Measurements from ENCODE around the gene CASKIN1. TPM values are rescaled to one million over a fixed set of nuclear protein-coding genes. Genes with fewer than 3 reads are reported as not detected.

The CASKIN1 gene
- total and polyA plus RNA-seq, 8 donors: 0.15 to 0.73 (median 0.37) TPM; not detected in 4

GRCh38 chr16:2148714-2149629, 47.4 kb downstream of the CASKIN1 start:
- peaks cover 59 to 76% (median 68%) of the 10 kb centered on the region in 4 donors for H3K4me1 ChIP-seq
- peaks cover 8 to 13% (median 12%) of the 10 kb centered on the region in 4 donors for H3K36me3 ChIP-seq
- intact Hi-C loops (cut with DNase I; ENCODE audit: low total_unique reads): no loop called here
- peak overlapping the region; percentile 73 to 97 (median 87) for H3K27ac ChIP-seq
- TF ChIP-seq CTCF (IDR thresholded peaks at IDR 0.05): no peak
- no peak for TF ChIP-seq POLR2AphosphoS5 (IDR thresholded peaks at IDR 0.05)
- peak overlapping the region; percentile 45 to 61 (median 50) for H3K4me3 ChIP-seq
- H3K9me3 ChIP-seq: no peaks in the 10 kb centered on the region
- 1 to 2% (median 2%) methylated on average over 21 to 62 of the region's 62 CpGs for WGBS, 5 donors
- H3K27me3 ChIP-seq: peaks cover 0 to 4% (median 0%) of the 10 kb centered on the region in 3 donors
- peak; percentile 48 to 73 for DNase-seq

- TF ChIP-seq POLR2AphosphoS5 (IDR thresholded peaks at IDR 0.05) (peak in 2 of 3 donors; percentile 63 to 69), EP300 (IDR thresholded peaks at IDR 0.05) (no peak)
- Histone ChIP-seq H3K27ac (peak within 1 kb of the TSS; percentile 87 to 97 (median 87)), H3K4me1 (peaks cover 53 to 67% (median 59%) of the 10 kb centered on the region in 4 donors), H3K27me3 (peaks cover 0 to 4% (median 0%) of the 10 kb centered on the region in 3 donors), H3K9me3 (no peaks in the 10 kb centered on the region), H3K4me3 (peak within 1 kb of the TSS; percentile 45 to 61 (median 50)), H3K36me3 (peaks cover 8 to 13% (median 12%) of the 10 kb centered on the region in 4 donors)
- WGBS, 5 donors: 0 to 15% (median 4%) methylated on average over 3 to 55 of the region's 55 CpGs
- peak; percentile 94 to 95 for DNase-seq
- intact Hi-C loops (cut with DNase I; ENCODE audit: low total_unique reads): no loop called here
These were observed 48.3 kb downstream of the CASKIN1 start, which contains the start of gene RAB26 for GRCh38 chr16:2147981-2148671. Gene RAB26, plus strand, starts transcription at chr16:2148625. Its CDS starts 159 bp downstream, at chr16:2148784.

GRCh38 chr16:2147378-2147777, 49.0 kb downstream of the CASKIN1 start:
- TF ChIP-seq POLR2A (IDR thresholded peaks at IDR 0.05) (no peak), CTCF (IDR thresholded peaks at IDR 0.05) (no peak), POLR2AphosphoS5 (IDR thresholded peaks at IDR 0.05) (no peak), EP300 (IDR thresholded peaks at IDR 0.05) (no peak)
- no peak overlapping the region for H3K4me3 ChIP-seq
- peaks cover 0 to 4% (median 0%) of the 10 kb centered on the region in 3 donors for H3K27me3 ChIP-seq
- H3K36me3 ChIP-seq: peaks cover 8 to 13% (median 12%) of the 10 kb centered on the region in 4 donors
- intact Hi-C loops (cut with DNase I; ENCODE audit: low total_unique reads): no loop called here
- H3K4me1 ChIP-seq: peaks cover 45 to 60% (median 52%) of the 10 kb centered on the region in 4 donors
- H3K9me3 ChIP-seq: no peaks in the 10 kb centered on the region
- peak overlapping the region; percentile 87 to 97 (median 87) for H3K27ac ChIP-seq
- WGBS, 5 donors: 42 to 68% (median 55%) methylated on average over 5 to 6 of the region's 6 CpGs
- DNase-seq: peak in 1 of 2 donors; percentile 14

- 83 to 92% (median 87%) methylated on average over 5 of the region's 5 CpGs for WGBS, 5 donors
- no peak for TF ChIP-seq EP300 (IDR thresholded peaks at IDR 0.05)
- TF ChIP-seq POLR2A (IDR thresholded peaks at IDR 0.05): no peak
- TF ChIP-seq POLR2AphosphoS5 (IDR thresholded peaks at IDR 0.05): no peak
- peaks cover 0 to under 1% (median 0%) of the 10 kb centered on the region in 4 donors for H3K36me3 ChIP-seq
- DNase-seq: no peak
- peaks cover 30 to 46% (median 37%) of the 10 kb centered on the region in 4 donors for H3K4me1 ChIP-seq
- H3K4me3 ChIP-seq: no peak overlapping the region
- H3K27me3 ChIP-seq: peaks cover 0 to 4% (median 0%) of the 10 kb centered on the region in 3 donors
- no peaks in the 10 kb centered on the region for H3K9me3 ChIP-seq
- intact Hi-C loops (cut with DNase I; ENCODE audit: low total_unique reads): no loop called here
- H3K27ac ChIP-seq: no peak overlapping the region
These were observed 50.6 kb downstream of the CASKIN1 start for GRCh38 chr16:2145843-2146242.

Measured in stomach (tissue), 9 donors.